ENCODE results near the gene ZNF408.

DNA sequence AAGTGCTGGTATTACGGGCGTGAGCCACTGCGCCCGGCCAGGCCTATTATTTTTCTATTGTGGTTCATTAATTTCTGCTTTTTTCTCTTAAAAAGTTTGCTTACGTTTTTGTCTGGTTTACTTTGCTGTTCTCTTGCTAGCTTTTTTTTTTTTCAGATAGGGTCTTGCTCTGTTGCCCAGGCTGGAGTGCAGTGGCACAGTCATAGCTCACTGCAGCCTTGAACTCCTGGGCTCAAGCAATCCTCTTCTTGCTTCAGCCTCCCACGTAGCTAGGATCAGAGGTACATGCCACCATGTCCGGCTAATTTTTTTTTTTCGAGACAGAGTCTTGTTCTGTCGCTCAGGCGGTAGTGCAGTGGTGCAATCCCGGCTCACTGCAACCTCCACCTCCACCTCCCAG, 36.9 kb downstream of the ZNF408 start:
- TF ChIP-seq CTCF (IDR thresholded peaks at IDR 0.05; ENCODE audit: extremely low read depth in 1 of 2, insufficient read depth in 1 of 2, low read depth in 1 of 2, low read length in 2 of 2) (no peak), EZH2 (IDR thresholded peaks at IDR 0.05; ENCODE audit: borderline replicate concordance, low read depth, low read length, severe bottlenecking) (no peak), POLR2A (IDR thresholded peaks at IDR 0.05; ENCODE audit: low read depth, low read length) (no peak), MAX (IDR thresholded peaks at IDR 0.05; ENCODE audit: insufficient read depth, insufficient read length) (no peak)

Measured in endothelial cell of umbilical vein (primary cell).